NB4 (cell line): Measurements from ENCODE around the gene CCNA1.

ENCODE experiments used
- DNase-seq: peaks from one replicate; pipeline ENCODE4 v3.0.0; 2010; ENCODE audit warnings: low read depth
- H3K4me3 ChIP-seq: one replicate; pipeline ENCODE4 v1.5.1; 2011; ENCODE audit warnings: mild to moderate bottlenecking, low read depth, low read length, moderate library complexity
- MAX ChIP-seq: IDR thresholded peaks from 2 replicates; pipeline ENCODE4 v1.6.1; 2011; ENCODE audit warnings: low read depth, low read length
- MYC ChIP-seq: IDR thresholded peaks from 2 replicates; pipeline ENCODE4 v1.6.1; 2011; ENCODE audit warnings: low read depth, low read length
- POLR2A ChIP-seq: IDR thresholded peaks from 2 replicates; pipeline ENCODE4 v1.6.1; 2011; ENCODE audit warnings: mild to moderate bottlenecking; ENCODE audit not compliant: insufficient read length; ENCODE audit errors: extremely low read depth
- TF ChIP-seq, protein P1 (sequence below): IDR thresholded peaks from one replicate; pipeline ENCODE4 v1.5.1; 2012; ENCODE audit warnings: low read depth, low read length

Gene CCNA1

DNA sequence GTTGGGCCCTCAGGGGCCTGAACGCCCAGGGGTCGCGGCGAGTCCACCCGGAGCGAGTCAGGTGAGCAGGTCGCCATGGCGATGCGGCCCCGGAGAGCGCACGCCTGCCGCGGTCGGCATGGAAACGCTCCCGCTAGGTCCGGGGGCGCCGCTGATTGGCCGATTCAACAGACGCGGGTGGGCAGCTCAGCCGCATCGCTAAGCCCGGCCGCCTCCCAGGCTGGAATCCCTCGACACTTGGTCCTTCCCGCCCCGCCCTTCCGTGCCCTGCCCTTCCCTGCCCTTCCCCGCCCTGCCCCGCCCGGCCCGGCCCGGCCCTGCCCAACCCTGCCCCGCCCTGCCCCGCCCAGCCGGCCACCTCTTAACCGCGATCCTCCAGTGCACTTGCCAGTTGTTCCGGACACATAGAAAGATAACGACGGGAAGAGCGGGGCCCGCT is at the start of gene CCNA1:
CCNA1 (plus strand) TSS at position 390 of the 439 bp plus-strand sequence. CDS start 562 bp downstream, outside the sequence.
- peak within 1 kb of the TSS; percentile 59 for H3K4me3 ChIP-seq
- TF ChIP-seq POLR2A (no peak), MAX (no peak), MYC (no peak)
- peak; percentile 83 for DNase-seq

GRCh38 chr13:36385489-36385888 is 46.8 kb upstream of the CCNA1 start:
- DNase-seq = no peak
- TF ChIP-seq, protein P1, sequence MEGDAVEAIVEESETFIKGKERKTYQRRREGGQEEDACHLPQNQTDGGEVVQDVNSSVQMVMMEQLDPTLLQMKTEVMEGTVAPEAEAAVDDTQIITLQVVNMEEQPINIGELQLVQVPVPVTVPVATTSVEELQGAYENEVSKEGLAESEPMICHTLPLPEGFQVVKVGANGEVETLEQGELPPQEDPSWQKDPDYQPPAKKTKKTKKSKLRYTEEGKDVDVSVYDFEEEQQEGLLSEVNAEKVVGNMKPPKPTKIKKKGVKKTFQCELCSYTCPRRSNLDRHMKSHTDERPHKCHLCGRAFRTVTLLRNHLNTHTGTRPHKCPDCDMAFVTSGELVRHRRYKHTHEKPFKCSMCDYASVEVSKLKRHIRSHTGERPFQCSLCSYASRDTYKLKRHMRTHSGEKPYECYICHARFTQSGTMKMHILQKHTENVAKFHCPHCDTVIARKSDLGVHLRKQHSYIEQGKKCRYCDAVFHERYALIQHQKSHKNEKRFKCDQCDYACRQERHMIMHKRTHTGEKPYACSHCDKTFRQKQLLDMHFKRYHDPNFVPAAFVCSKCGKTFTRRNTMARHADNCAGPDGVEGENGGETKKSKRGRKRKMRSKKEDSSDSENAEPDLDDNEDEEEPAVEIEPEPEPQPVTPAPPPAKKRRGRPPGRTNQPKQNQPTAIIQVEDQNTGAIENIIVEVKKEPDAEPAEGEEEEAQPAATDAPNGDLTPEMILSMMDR = no peak
- TF ChIP-seq POLR2A = no peak
- TF ChIP-seq MYC = no peak
- TF ChIP-seq MAX = no peak
- H3K4me3 ChIP-seq = no peak overlapping the region

DNA sequence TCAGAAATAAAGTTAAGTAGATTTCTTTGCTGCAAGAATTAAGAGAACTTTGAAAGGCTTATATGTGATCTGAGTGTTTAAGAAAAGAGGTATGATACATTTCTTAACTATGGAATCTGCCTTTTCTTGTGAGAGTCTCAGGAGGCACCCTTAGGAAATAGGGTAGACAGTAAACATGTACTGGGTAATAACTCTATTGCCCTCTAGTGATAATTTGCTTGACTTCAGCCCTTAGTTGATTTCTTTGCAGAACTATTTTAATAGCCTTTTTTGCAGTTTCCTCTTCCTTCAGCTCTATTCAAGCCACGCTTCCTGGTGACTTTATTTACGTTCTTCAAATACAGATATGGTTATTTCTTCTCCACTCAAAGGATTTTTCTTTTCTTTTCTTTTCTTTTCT is 37.0 kb upstream of the CCNA1 start:
- no peak overlapping the region for H3K4me3 ChIP-seq
- TF ChIP-seq MYC (no peak), POLR2A (no peak), MAX (no peak)
- TF ChIP-seq, protein P1 = peak; percentile 34
- DNase-seq = peak; percentile 77

DNA sequence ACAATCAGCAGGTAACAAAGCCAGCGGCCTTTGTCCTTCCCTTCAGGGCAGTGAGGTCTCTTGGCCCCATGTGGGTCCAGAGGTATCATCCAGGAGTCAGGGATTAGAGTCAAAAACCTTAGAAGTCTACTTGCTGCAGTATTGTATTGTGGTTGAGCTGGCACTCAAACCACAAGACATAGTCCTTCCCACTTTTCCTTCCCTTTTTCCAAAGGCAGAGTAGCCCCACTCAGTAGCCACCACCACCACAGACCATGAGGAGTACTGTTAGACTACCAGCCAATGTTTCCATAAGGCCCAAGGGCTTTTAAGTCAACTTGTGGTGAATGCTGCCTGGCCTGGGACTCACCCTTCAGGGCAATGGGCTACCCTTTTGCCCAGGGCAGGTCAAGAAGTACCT is 27.1 kb upstream of the CCNA1 start:
- no peak for TF ChIP-seq MAX
- TF ChIP-seq MYC = no peak
- TF ChIP-seq, protein P1 = no peak
- no peak for TF ChIP-seq POLR2A
- no peak for DNase-seq
- H3K4me3 ChIP-seq = no peak overlapping the region

- TF ChIP-seq MYC (no peak), POLR2A (no peak), MAX (no peak)
- TF ChIP-seq, protein P1 = no peak
- peak overlapping the region; percentile 30 for H3K4me3 ChIP-seq
- no peak for DNase-seq
Observed at GRCh38 chr13:36412736-36413135, 19.6 kb upstream of the CCNA1 start.

- no peak for DNase-seq
- TF ChIP-seq POLR2A (no peak), MYC (no peak), MAX (no peak)
- TF ChIP-seq, protein P1 = no peak
- peak overlapping the region; percentile 30 for H3K4me3 ChIP-seq
Observed at GRCh38 chr13:36413161-36413560, 19.1 kb upstream of the CCNA1 start.
